ENCODE measurements around the gene FUNDC2.

FUNDC2 gene

DNA sequence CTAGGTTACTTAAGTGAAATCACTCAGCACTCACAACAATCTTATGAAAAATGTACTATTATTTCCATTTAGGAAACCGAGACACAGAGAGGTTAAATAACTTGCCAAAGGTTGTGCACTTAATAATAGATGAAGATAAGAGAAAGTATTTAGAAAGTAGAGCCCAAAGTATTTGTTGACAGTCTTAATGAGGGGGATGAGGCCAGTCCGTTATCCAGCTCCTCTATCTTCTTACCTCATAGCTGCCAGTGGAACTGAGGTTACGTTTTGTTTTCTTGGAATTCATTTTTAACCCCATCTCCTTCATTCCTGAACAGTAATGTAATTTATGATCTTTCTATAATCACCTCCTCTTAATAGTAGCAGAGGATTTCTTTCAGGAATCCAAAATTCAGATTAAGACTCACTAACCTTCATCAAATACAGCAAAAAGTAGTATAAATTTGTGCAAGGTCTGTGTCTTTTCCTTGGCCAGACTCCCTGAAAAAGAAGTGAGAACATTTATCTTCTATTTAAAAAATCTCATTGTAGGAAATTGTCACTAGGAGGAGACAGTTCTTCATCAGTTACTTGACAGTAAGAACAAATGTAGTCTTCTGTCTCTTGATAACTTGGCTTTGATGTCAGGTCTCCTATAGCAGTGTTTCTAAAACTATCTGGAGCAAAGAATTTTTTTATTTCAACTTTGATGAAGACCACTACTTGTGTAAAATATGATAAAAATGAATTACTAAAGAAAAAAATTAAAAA, 39.6 kb upstream of the FUNDC2 start:
- CTCF ChIA-PET = interaction anchor here (1.1 to 8.9 kb wide), 3 partner anchors 18 to 70 kb away, joined by 3 to 67 read pairs (median 7); no protein-coding TSS in a partner anchor
- H3K4me3 ChIP-seq (ENCODE audit: low read depth, low read length) = no peak overlapping the region

DNA sequence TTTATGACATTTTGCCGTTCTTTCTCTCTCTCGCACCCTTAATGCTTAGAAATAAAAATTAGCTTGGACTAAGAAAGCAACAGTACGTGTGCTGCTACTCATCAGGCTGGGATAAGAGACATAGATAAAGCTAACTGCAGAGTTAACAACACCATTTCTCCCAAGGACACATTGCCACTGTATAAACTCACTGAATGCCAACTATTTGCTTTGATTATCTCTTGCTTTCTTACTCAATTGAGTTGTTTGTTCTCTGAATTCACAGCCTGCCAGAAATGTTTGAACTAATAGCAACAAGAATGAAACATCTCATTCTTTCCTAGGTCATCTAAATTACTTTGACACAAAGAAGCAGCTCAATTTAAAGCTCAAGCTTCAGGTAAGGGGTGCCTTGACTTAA, 38.7 kb upstream of the FUNDC2 start:
- Histone ChIP-seq H3K4me1 (ENCODE audit: control insufficient read depth, insufficient read depth, low read length) (no peaks in the 10 kb centered on the region), H3K4me3 (ENCODE audit: low read depth, low read length) (no peak overlapping the region), H3K36me3 (ENCODE audit: control insufficient read depth in 2 of 2, insufficient read depth in 1 of 2, low read length in 2 of 2) (no peaks in the 10 kb centered on the region), H3K27ac (ENCODE audit: extremely low read depth, low read depth, low read length) (no peak overlapping the region), H3K9me3 (ENCODE audit: control insufficient read depth, insufficient read depth, low read depth, low read length) (no peaks in the 10 kb centered on the region)
- ChIA-PET CTCF (interaction anchor here (1.0 to 8.9 kb wide), 3 partner anchors 61 to 161 kb away, joined by 4 to 67 read pairs (median 5); no protein-coding TSS in a partner anchor), POLR2A (interaction anchor here (0.9 kb wide), 1 partner anchor 39 kb away, joined by 3 read pairs; the partner anchor contains the start of gene FUNDC2)
- TF ChIP-seq, protein P1, sequence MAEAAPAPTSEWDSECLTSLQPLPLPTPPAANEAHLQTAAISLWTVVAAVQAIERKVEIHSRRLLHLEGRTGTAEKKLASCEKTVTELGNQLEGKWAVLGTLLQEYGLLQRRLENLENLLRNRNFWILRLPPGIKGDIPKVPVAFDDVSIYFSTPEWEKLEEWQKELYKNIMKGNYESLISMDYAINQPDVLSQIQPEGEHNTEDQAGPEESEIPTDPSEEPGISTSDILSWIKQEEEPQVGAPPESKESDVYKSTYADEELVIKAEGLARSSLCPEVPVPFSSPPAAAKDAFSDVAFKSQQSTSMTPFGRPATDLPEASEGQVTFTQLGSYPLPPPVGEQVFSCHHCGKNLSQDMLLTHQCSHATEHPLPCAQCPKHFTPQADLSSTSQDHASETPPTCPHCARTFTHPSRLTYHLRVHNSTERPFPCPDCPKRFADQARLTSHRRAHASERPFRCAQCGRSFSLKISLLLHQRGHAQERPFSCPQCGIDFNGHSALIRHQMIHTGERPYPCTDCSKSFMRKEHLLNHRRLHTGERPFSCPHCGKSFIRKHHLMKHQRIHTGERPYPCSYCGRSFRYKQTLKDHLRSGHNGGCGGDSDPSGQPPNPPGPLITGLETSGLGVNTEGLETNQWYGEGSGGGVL (tag by site-specific recombination; IDR thresholded peaks at IDR 0.05) = no peak
- no peak for TF ChIP-seq ZNF211 (tag by site-specific recombination; IDR thresholded peaks at IDR 0.05; ENCODE audit: low read depth)
- TF ChIP-seq ZNF621 (tag by site-specific recombination; IDR thresholded peaks at IDR 0.05) = no peak
- TF ChIP-seq ZFHX2 (tag by site-specific recombination; conservative IDR thresholded peaks at IDR 0.05) = no peak
- no peak for TF ChIP-seq ZNF639 (tag by site-specific recombination; IDR thresholded peaks at IDR 0.05)
- TF ChIP-seq, protein P2, sequence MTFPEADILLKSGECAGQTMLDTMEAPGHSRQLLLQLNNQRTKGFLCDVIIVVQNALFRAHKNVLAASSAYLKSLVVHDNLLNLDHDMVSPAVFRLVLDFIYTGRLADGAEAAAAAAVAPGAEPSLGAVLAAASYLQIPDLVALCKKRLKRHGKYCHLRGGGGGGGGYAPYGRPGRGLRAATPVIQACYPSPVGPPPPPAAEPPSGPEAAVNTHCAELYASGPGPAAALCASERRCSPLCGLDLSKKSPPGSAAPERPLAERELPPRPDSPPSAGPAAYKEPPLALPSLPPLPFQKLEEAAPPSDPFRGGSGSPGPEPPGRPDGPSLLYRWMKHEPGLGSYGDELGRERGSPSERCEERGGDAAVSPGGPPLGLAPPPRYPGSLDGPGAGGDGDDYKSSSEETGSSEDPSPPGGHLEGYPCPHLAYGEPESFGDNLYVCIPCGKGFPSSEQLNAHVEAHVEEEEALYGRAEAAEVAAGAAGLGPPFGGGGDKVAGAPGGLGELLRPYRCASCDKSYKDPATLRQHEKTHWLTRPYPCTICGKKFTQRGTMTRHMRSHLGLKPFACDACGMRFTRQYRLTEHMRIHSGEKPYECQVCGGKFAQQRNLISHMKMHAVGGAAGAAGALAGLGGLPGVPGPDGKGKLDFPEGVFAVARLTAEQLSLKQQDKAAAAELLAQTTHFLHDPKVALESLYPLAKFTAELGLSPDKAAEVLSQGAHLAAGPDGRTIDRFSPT (tag by site-specific recombination; IDR thresholded peaks at IDR 0.05) = no peak
- no peak for TF ChIP-seq PRDM1 (tag by site-specific recombination; IDR thresholded peaks at IDR 0.05)
- no peak for TF ChIP-seq PRDM4 (tag by site-specific recombination; IDR thresholded peaks at IDR 0.05)
- TF ChIP-seq ZNF596 (tag by site-specific recombination; IDR thresholded peaks at IDR 0.05) = no peak
- no peak for TF ChIP-seq ZNF623 (tag by site-specific recombination; IDR thresholded peaks at IDR 0.05)
- TF ChIP-seq, protein P3, sequence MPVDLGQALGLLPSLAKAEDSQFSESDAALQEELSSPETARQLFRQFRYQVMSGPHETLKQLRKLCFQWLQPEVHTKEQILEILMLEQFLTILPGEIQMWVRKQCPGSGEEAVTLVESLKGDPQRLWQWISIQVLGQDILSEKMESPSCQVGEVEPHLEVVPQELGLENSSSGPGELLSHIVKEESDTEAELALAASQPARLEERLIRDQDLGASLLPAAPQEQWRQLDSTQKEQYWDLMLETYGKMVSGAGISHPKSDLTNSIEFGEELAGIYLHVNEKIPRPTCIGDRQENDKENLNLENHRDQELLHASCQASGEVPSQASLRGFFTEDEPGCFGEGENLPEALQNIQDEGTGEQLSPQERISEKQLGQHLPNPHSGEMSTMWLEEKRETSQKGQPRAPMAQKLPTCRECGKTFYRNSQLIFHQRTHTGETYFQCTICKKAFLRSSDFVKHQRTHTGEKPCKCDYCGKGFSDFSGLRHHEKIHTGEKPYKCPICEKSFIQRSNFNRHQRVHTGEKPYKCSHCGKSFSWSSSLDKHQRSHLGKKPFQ (tag by site-specific recombination; IDR thresholded peaks at IDR 0.05) = no peak
- no peak for TF ChIP-seq ZFP41 (tag by site-specific recombination; IDR thresholded peaks at IDR 0.05; ENCODE audit: borderline replicate concordance)
- TF ChIP-seq, protein P4, sequence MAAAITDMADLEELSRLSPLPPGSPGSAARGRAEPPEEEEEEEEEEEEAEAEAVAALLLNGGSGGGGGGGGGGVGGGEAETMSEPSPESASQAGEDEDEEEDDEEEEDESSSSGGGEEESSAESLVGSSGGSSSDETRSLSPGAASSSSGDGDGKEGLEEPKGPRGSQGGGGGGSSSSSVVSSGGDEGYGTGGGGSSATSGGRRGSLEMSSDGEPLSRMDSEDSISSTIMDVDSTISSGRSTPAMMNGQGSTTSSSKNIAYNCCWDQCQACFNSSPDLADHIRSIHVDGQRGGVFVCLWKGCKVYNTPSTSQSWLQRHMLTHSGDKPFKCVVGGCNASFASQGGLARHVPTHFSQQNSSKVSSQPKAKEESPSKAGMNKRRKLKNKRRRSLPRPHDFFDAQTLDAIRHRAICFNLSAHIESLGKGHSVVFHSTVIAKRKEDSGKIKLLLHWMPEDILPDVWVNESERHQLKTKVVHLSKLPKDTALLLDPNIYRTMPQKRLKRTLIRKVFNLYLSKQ (tag by site-specific recombination; IDR thresholded peaks at IDR 0.05; ENCODE audit: borderline replicate concordance) = no peak
- TF ChIP-seq, protein P5, sequence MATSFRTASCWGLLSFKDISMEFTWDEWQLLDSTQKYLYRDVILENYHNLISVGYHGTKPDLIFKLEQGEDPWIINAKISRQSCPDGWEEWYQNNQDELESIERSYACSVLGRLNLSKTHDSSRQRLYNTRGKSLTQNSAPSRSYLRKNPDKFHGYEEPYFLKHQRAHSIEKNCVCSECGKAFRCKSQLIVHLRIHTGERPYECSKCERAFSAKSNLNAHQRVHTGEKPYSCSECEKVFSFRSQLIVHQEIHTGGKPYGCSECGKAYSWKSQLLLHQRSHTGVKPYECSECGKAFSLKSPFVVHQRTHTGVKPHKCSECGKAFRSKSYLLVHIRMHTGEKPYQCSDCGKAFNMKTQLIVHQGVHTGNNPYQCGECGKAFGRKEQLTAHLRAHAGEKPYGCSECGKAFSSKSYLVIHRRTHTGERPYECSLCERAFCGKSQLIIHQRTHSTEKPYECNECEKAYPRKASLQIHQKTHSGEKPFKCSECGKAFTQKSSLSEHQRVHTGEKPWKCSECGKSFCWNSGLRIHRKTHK (tag by site-specific recombination; IDR thresholded peaks at IDR 0.05) = no peak
- TF ChIP-seq ZSCAN16 (tag by site-specific recombination; IDR thresholded peaks at IDR 0.05) = no peak
- TF ChIP-seq ZBTB44 (tag by site-specific recombination; IDR thresholded peaks at IDR 0.05) = no peak

More for the DNA sequence above, 39.6 kb upstream of the FUNDC2 start:
- Histone ChIP-seq H3K9me3 (ENCODE audit: control insufficient read depth, insufficient read depth, low read depth, low read length) (no peaks in the 10 kb centered on the region), H3K27ac (ENCODE audit: extremely low read depth, low read depth, low read length) (no peak overlapping the region), H3K4me1 (ENCODE audit: control insufficient read depth, insufficient read depth, low read length) (no peaks in the 10 kb centered on the region), H3K36me3 (ENCODE audit: control insufficient read depth in 2 of 2, insufficient read depth in 1 of 2, low read length in 2 of 2) (no peaks in the 10 kb centered on the region)
- POLR2A ChIA-PET = no interaction called here
- TF ChIP-seq ZNF654 (tag by site-specific recombination; IDR thresholded peaks at IDR 0.05; ENCODE audit: low read depth) (peak; percentile 30), MEIS1 (CRISPR knock-in tag; IDR thresholded peaks at IDR 0.05; ENCODE audit: borderline replicate concordance) (no peak), ZBTB8A (tag by site-specific recombination; IDR thresholded peaks at IDR 0.05) (no peak), ZNF112 (tag by site-specific recombination; IDR thresholded peaks at IDR 0.05) (no peak), YY1 (tag by site-specific recombination; IDR thresholded peaks at IDR 0.05) (no peak)
